GM12875 (cell line): ENCODE results near the gene CRYAA.

Experiments
- H3K4me3 ChIP-seq: one replicate; pipeline ENCODE4 v1.5.1; 2011; ENCODE audit warnings: low read depth, low read length, control low read depth
- TF ChIP-seq, protein P1 (sequence below): IDR thresholded peaks from 2 replicates; pipeline ENCODE4 v1.5.1; 2011; ENCODE audit warnings: low read depth, mild to moderate bottlenecking, control low read depth, inconsistent platforms, low read length, moderate library complexity, borderline replicate concordance; ENCODE audit not compliant: insufficient read depth

CRYAA gene

DNA sequence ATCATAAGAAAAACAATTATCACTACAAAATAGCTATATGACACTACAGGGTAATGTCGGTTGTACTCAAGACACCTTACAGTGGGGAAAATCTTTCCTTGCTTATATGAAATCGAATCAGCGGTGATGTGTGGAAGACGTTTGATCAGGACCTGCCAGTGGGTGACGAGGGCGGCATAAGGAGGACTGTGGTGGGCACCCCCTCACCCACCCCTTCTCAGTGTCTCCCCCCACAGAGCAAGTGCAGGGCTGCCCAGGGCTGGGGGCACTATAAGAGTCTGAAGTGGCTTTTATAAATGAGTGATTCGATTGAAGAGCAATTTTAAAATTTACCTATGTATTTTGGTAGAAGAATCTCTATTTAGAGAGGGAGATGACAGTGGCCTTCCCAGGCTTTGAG lies 35.8 kb downstream of the CRYAA start:
- TF ChIP-seq, protein P1, sequence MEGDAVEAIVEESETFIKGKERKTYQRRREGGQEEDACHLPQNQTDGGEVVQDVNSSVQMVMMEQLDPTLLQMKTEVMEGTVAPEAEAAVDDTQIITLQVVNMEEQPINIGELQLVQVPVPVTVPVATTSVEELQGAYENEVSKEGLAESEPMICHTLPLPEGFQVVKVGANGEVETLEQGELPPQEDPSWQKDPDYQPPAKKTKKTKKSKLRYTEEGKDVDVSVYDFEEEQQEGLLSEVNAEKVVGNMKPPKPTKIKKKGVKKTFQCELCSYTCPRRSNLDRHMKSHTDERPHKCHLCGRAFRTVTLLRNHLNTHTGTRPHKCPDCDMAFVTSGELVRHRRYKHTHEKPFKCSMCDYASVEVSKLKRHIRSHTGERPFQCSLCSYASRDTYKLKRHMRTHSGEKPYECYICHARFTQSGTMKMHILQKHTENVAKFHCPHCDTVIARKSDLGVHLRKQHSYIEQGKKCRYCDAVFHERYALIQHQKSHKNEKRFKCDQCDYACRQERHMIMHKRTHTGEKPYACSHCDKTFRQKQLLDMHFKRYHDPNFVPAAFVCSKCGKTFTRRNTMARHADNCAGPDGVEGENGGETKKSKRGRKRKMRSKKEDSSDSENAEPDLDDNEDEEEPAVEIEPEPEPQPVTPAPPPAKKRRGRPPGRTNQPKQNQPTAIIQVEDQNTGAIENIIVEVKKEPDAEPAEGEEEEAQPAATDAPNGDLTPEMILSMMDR, result no peak
- H3K4me3 ChIP-seq, result no peak overlapping the region

GRCh38 chr21:43206231-43207042 lies 37.6 kb downstream of the CRYAA start:
- H3K4me3 ChIP-seq, result no peak overlapping the region
- TF ChIP-seq, protein P1, result no peak

DNA sequence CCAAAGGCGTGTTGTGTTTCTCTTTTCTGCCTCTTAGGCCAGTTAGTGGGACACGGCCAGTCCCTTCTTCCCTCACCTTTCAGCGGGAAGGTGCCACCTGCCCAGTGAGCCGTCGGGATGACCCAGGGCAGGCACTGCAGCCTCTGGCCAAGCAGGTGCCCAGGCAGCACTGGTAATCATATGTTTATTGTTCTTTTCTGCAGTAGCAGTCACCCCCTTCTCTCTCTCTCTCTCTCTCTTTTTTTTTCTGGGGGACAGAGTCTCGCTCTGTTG lies 38.2 kb downstream of the CRYAA start:
- H3K4me3 ChIP-seq, result no peak overlapping the region
- TF ChIP-seq, protein P1, result no peak

DNA sequence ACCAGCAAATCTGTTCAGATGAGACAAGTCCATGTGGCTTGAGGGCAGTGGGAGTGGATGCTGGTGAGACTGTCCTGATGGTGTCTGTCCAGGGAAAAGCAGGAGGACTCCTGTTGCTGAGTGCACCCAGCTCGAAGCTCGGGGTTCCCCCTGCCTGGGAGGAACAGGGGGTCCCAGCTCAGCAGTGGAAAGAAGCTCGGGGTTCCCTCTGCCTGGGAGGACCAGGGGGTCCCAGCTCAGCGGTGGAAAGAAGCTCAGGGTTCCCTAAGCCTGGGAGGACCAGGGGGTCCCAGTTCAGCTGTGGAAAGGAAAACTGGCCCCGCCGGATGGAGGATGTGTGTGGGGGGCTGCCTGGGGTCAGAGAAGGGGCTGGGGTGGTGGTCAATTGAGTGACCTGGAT lies 39.1 kb downstream of the CRYAA start:
- H3K4me3 ChIP-seq, result no peak overlapping the region

DNA sequence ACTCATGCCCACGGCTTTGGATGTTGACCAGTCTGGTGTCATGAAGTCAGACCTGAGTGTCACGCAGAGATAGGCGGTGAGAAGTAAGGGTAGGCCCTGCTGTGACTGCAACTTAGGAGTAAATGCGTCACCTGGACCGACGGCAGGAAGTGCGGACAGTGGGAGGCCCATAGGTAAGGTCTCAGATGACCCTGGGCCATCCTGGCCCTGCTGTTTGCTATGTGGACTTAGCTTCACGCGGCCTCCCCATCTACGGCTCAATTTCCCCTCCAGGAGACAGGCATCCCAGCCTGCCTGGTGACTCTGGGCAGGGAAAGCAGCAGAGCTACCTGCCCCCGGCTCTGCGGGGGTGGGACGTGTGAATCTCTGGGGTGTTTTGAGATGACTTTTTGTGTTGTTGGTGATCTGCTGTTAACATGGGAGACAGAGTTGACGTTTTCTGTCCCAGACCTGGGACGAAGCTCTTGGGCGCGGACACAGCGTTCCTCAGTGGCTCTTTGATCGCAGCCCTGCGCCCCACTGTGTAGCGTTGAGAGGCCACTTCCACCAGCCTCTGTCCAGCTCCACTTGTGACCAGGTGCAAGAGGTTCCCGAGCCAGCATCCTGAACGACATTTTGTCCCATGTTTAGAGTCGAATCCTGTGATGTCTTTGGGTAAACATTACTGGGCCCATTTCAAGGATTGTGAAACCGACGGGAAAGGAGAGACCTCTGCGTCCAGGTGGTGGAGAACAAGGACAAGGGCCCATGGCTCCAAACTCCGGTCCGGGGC lies 39.9 kb downstream of the CRYAA start:
- TF ChIP-seq, protein P1, result no peak
- H3K4me3 ChIP-seq, result no peak overlapping the region

More for the DNA sequence above, 39.1 kb downstream of the CRYAA start:
- TF ChIP-seq, protein P1, result no peak

GRCh38 chr21:43209575-43210453 lies 41.0 kb downstream of the CRYAA start:
- TF ChIP-seq, protein P1, result no peak
- H3K4me3 ChIP-seq, result no peak overlapping the region
